Transverse colon (tissue), 4 donors: ENCODE measurements around the gene AVEN.

Source experiments
- EP300 ChIP-seq: sonication (generic); formaldehyde crosslinking; IDR thresholded peaks from one replicate; pipeline ENCODE4 v1.6.1; 2017; ENCODE audit warnings: antibody characterized with exemption, low read depth
- POLR2A ChIP-seq: fragments of 450-650 bp; IDR thresholded peaks from one replicate; pipeline ENCODE4 v1.6.1; 2016; ENCODE audit warnings: antibody characterized with exemption, mild to moderate bottlenecking, moderate library complexity
- POLR2AphosphoS5 ChIP-seq, 3 donors: sonication (generic); formaldehyde crosslinking; IDR thresholded peaks; one replicate each; pipeline ENCODE4 v1.6.1; 2016; ENCODE audit warnings: antibody characterized with exemption in 3 of 3
- TF ChIP-seq, protein P1 (sequence below), 5 experiments: fragments of 200-600 bp in 3 of 5; fragments of 450-650 bp in 2 of 5; sonication (generic) in 3 of 5; IDR thresholded peaks; 1 replicate in 2 of 5; 2 replicates in 3 of 5; pipeline ENCODE4 v1.5.1; 2016 to 2017; ENCODE audit warnings: antibody characterized with exemption in 5 of 5, inconsistent platforms in 3 of 5, mild to moderate bottlenecking in 2 of 5, moderate library complexity in 1 of 5

DNA sequence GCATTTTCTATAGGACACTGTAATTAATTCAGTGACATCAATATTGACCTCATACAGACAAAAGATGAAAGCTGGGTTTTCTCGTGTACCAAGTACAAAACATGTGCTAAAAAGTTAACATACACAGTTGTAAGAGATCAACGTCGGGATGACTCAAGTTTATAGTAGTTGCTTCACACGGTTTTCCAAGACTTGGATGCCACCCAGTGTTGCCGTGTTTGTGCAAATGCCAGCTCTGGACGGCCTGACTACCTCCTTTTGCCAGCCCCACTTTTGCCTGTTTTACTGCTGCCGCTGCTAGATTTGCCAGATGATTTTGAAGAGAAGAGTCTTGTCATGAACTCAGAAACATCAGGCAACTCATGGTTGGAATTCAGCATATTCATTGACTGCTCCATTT, 45.1 kb upstream of the AVEN start:
- TF ChIP-seq, protein P1, sequence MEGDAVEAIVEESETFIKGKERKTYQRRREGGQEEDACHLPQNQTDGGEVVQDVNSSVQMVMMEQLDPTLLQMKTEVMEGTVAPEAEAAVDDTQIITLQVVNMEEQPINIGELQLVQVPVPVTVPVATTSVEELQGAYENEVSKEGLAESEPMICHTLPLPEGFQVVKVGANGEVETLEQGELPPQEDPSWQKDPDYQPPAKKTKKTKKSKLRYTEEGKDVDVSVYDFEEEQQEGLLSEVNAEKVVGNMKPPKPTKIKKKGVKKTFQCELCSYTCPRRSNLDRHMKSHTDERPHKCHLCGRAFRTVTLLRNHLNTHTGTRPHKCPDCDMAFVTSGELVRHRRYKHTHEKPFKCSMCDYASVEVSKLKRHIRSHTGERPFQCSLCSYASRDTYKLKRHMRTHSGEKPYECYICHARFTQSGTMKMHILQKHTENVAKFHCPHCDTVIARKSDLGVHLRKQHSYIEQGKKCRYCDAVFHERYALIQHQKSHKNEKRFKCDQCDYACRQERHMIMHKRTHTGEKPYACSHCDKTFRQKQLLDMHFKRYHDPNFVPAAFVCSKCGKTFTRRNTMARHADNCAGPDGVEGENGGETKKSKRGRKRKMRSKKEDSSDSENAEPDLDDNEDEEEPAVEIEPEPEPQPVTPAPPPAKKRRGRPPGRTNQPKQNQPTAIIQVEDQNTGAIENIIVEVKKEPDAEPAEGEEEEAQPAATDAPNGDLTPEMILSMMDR (IDR thresholded peaks at IDR 0.05) = no peak
- TF ChIP-seq POLR2AphosphoS5 (IDR thresholded peaks at IDR 0.05) = no peak
- TF ChIP-seq POLR2A = no peak
- no peak for TF ChIP-seq EP300
